ENCODE results near the gene TSBP1.

- TF ChIP-seq CTCF (IDR thresholded peaks at IDR 0.05; ENCODE audit: insufficient read depth, low read length) (no peak), POLR2AphosphoS5 (IDR thresholded peaks at IDR 0.05; ENCODE audit: low read depth) (no peak), SPI1 (IDR thresholded peaks at IDR 0.05; ENCODE audit: borderline replicate concordance, low read depth) (no peak)
Measured at GRCh38 chr6:32267035-32267434, 104.7 kb downstream of the TSBP1 start.
